ENCODE data around the gene TMEM163.
"Not testable (repeated sequence)": the region's sequence is repeated elsewhere in the genome, so short reads cannot be mapped to it uniquely, and the experiment has no call there.

The TMEM163 gene

GRCh38 chr2:134623796-134624195, 95.0 kb downstream of the TMEM163 start:
- peak; percentile 58 for DNase-seq (ENCODE audit: extremely low spot score)
- CTCF ChIA-PET = no interaction called here
- TF ChIP-seq CTCF (IDR thresholded peaks at IDR 0.05; ENCODE audit: control extremely low read depth, extremely low read depth, low read depth, missing control alignments) = no peak
- POLR2A ChIA-PET = no interaction called here

- ChIA-PET POLR2A (no interaction called here), CTCF (no interaction called here)
- peak; percentile 19 for DNase-seq (ENCODE audit: extremely low spot score)
- TF ChIP-seq CTCF (IDR thresholded peaks at IDR 0.05; ENCODE audit: control extremely low read depth, extremely low read depth, low read depth, missing control alignments) = no peak
Measured at GRCh38 chr2:134623046-134623445, 95.8 kb downstream of the TMEM163 start.

- POLR2A ChIA-PET = no interaction called here
- CTCF ChIA-PET = interaction anchor here (2.1 kb wide), 1 partner anchor 11 kb away, joined by 15 read pairs; no protein-coding TSS in a partner anchor
- DNase-seq (ENCODE audit: extremely low spot score) = no peak
- no peak for TF ChIP-seq CTCF (IDR thresholded peaks at IDR 0.05; ENCODE audit: control extremely low read depth, extremely low read depth, low read depth, missing control alignments)
Measured at GRCh38 chr2:134621939-134622705, 96.7 kb downstream of the TMEM163 start.

- CTCF ChIA-PET = no interaction called here
- TF ChIP-seq CTCF (IDR thresholded peaks at IDR 0.05; ENCODE audit: control extremely low read depth, extremely low read depth, low read depth, missing control alignments) = no peak
- POLR2A ChIA-PET = no interaction called here
- no peak for DNase-seq (ENCODE audit: extremely low spot score)
Measured at GRCh38 chr2:134619250-134619649, 99.5 kb downstream of the TMEM163 start.

- CTCF ChIA-PET, POLR2A ChIA-PET: not testable (repeated sequence)
Measured at GRCh38 chr2:134615480-134615879, 103.3 kb downstream of the TMEM163 start.

GRCh38 chr2:134611316-134611715, 107.5 kb downstream of the TMEM163 start:
- no peak for TF ChIP-seq CTCF (IDR thresholded peaks at IDR 0.05; ENCODE audit: control extremely low read depth, extremely low read depth, low read depth, missing control alignments)
- POLR2A ChIA-PET = no interaction called here
- DNase-seq (ENCODE audit: extremely low spot score) = no peak
- CTCF ChIA-PET = interaction anchor here (1.1 to 3.9 kb wide), 2 partner anchors 10 to 25 kb away, joined by 3 to 15 read pairs; no protein-coding TSS in a partner anchor

More at GRCh38 chr2:134615480-134615879, 103.3 kb downstream of the TMEM163 start:
- DNase-seq (ENCODE audit: extremely low spot score) = not testable (repeated sequence)

- no peak for TF ChIP-seq CTCF (IDR thresholded peaks at IDR 0.05; ENCODE audit: control extremely low read depth, extremely low read depth, low read depth, missing control alignments)
- CTCF ChIA-PET = interaction anchor here (0.8 to 3.9 kb wide), 4 partner anchors 9 to 50 kb away, joined by 3 to 15 read pairs (median 3); no protein-coding TSS in a partner anchor
- no peak for DNase-seq (ENCODE audit: extremely low spot score)
- POLR2A ChIA-PET = no interaction called here
Measured at GRCh38 chr2:134610871-134611270, 107.9 kb downstream of the TMEM163 start.
